ENCODE results near the gene NFIA.

NFIA gene

GRCh38 chr1:61481315-61481715 lies 399.0 kb downstream of the NFIA start:
- no peak for DNase-seq

GRCh38 chr1:61482170-61482734 lies 399.9 kb downstream of the NFIA start:
- DNase-seq = no peak

DNA sequence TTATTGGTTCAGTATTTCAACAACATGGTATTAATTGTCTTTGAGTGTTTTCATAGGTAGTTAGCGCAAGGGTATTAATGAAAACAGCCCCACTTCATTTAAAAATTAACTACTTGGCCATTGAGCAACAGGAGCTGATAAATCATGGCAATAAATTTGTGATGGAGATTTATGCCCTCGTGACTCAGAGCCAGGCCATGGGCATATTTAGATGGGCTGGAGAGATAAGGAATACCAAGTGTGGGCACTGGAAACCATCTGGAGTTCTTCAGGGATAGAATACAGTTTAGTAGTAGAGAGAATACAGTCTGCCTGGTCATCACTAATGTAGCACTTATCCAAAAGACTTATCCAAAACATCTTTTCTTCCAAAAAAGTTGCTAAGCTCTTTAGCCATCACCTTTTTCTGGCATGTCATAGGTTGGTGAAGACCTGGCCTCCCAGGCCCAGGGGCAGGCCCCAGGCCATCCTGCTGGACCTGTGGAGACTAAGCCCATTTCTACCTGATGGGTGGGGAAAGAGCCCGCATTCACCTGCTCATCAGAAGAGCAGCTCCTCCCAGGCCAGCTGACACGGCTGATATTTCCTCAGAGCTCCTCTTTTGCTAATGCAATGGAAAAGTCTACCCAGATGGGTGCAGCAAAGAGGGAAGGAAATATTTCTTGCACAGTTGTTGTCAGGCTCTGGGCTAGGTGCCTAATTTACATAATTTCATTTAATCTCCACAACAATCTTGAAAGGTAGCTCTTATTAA lies 404.6 kb downstream of the NFIA start:
- DNase-seq = no peak

GRCh38 chr1:61487801-61488200 lies 405.4 kb downstream of the NFIA start:
- no peak for DNase-seq

DNA sequence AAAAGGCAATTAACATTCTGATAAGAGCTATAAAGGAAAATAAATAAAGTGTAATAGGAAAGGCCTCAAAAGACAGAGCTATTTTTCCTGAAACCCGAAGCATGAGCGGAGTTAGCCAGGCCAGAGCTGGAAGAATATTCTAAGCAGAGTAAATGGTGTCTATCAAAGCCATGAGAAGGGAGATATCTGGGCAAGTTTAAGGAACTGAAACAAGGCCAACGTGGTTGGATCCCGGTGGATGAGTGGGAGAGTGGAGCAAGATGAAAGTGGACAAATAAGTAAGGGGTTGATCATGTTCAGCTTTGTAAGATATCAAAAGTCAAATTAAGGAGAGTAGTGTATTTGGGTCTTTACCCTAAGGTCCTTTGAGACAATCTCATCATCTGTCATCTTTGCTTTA lies 408.6 kb downstream of the NFIA start:
- DNase-seq = no peak

DNA sequence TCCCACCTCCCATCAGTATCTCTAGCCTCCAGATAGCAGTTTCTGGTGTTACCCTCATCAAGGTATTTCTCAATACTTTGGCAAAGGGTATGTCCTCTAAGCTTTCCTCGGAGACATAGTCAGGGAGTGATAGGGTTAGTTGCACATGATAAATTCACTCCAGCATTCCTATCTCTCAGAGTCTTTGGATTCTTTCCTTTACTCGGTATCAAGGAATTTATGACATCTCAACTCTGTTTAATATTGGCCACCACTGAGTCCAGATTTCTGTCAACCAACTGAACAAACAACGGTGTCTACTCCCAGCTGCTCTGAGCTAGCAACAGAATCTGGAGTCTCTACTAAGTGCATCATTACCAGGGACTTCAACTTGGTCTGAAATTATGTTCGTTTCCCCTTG lies 409.1 kb downstream of the NFIA start:
- DNase-seq = no peak

- no peak for DNase-seq
Measured at GRCh38 chr1:61494000-61494399, 411.6 kb downstream of the NFIA start.

DNA sequence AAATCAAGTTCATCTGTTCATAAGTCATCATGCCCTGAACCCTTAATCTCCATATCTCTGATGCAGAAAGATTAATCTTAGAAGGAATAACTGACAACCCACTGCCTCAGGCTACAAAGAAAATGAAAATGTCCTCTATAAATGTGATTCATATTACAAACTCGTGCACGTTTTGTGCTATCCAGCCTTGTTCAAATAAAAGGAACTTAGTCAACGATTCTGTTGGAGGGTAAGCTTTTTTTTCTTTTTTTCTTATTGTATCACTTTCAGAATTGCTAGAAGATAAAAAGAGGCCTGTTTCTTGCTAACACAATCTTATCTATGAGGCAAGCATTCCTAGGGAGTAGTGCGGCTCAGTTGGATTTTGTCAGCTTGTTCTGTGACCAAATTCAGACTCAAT lies 414.1 kb downstream of the NFIA start:
- DNase-seq = no peak

DNA sequence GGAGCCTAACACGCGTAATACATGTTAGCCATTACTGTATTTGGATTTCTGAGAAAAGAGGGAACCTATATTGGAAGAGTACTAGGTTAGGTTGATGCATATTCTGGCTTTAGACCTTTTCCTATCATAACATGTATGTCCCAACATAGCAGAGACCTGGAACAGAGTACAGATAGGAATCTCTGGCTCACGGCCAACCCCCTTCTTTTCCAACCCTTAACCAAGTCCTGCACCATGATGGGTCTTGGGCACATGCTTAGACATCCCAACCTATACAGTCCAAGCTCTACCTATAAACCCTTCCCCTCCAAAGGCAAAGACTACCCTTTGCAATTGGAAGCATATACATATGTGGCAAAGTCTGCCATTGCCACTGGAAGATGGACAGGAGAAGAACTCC lies 414.7 kb downstream of the NFIA start:
- DNase-seq = no peak

- DNase-seq = no peak
Measured at GRCh38 chr1:61498342-61498741, 416.0 kb downstream of the NFIA start.

- DNase-seq = no peak
Measured at GRCh38 chr1:61501971-61502916, 419.9 kb downstream of the NFIA start.

GRCh38 chr1:61504305-61504704 lies 421.9 kb downstream of the NFIA start:
- no peak for DNase-seq

DNA sequence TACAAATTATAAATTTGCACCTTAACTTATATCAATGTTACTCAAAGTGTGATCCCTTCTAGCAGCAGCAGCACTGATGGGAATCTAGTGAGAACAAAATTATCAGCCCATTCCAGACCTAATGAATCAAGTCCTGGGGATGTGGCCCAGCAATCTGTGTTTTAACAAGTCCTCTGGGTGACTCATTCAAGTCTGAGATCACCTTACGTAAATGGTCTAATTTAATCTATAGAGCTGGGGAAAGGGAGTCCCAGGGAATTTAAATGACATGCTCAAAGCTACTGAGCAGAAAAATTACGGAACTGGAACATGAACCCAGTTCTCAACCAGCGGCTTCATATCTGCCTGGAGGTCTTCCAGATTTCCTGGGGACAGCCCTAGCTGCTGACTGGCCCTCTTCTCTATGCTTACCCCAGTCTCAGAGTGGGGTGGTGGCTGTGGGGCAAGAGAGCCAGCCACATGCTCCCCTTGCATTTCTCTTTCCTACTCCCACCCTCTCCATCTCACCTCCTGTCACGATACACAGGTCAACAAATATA lies 422.6 kb downstream of the NFIA start:
- no peak for DNase-seq

GRCh38 chr1:61506236-61506635 lies 423.9 kb downstream of the NFIA start:
- no peak for DNase-seq

- no peak for DNase-seq
Measured at GRCh38 chr1:61506944-61507500, 424.7 kb downstream of the NFIA start.
